Measurements from ENCODE around the gene USP10. TPM values are rescaled to one million over a fixed set of nuclear protein-coding genes. Genes with fewer than 3 reads are reported as not detected.

USP10 gene
- total RNA-seq, 1 experiment from 2014 or later: 203 TPM

DNA sequence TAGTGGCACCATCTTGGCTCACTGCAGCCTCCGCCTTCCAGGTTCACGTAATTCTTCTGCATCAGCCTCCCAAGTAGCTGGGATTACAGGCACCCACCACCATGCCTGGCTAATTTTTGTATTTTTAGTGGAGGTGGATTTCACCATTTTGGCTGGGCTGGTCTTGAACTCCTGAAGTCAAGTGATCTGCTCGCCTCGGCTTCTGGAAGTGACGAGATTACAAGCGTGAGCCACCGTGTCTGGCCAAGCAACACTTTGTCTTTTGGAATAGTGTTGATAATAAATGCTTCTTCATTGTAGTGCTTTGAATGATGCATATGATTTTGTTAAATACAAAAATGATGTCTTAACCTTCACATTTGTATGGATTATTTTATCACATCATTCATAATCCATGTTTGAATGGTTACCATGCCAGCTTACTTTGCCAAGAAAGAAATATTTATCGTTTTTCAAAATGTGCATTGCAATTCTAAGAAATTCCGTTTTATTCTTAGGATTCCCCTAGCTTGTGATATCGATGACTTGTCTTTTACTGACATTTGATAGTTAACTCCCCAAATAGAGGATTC, 29.1 kb downstream of the USP10 start:
- TF ChIP-seq, protein P1, sequence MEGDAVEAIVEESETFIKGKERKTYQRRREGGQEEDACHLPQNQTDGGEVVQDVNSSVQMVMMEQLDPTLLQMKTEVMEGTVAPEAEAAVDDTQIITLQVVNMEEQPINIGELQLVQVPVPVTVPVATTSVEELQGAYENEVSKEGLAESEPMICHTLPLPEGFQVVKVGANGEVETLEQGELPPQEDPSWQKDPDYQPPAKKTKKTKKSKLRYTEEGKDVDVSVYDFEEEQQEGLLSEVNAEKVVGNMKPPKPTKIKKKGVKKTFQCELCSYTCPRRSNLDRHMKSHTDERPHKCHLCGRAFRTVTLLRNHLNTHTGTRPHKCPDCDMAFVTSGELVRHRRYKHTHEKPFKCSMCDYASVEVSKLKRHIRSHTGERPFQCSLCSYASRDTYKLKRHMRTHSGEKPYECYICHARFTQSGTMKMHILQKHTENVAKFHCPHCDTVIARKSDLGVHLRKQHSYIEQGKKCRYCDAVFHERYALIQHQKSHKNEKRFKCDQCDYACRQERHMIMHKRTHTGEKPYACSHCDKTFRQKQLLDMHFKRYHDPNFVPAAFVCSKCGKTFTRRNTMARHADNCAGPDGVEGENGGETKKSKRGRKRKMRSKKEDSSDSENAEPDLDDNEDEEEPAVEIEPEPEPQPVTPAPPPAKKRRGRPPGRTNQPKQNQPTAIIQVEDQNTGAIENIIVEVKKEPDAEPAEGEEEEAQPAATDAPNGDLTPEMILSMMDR (conservative IDR thresholded peaks at IDR 0.05): no peak
- no peak overlapping the region for H3K18ac ChIP-seq (ENCODE audit: insufficient read length, low read depth, low read length)
- peaks cover 0 to 8% (median 0%) of the 10 kb centered on the region in 3 experiments; a peak in 4 of 7 replicates for H3K36me3 Mint-ChIP-seq (ENCODE audit: insufficient read depth in 1 of 3, low read depth in 3 of 3)
- no peak overlapping the region for H3K56ac ChIP-seq (ENCODE audit: insufficient read length, low read depth, low read length)
- no peak for DNase-seq
- peaks cover 35% of the 10 kb centered on the region; the same call in 1 of the 2 replicates for H3K79me2 ChIP-seq (ENCODE audit: insufficient read depth, low read length)
- peaks cover 15% of the 10 kb centered on the region; the same call in 1 of the 2 replicates for H3K4me1 ChIP-seq (ENCODE audit: insufficient read depth, low read length)
- H3K14ac ChIP-seq (ENCODE audit: insufficient read depth, low read length): no peak overlapping the region
- H4K20me1 ChIP-seq (ENCODE audit: control insufficient read depth, insufficient read depth, insufficient read length): no peaks in the 10 kb centered on the region
- no peak overlapping the region for H2BK12ac ChIP-seq (ENCODE audit: insufficient read length, low read depth, low read length)
- no peak overlapping the region for H4K8ac ChIP-seq (replicated peaks; ENCODE audit: insufficient read length, low read depth, low read length)
- no peak overlapping the region for H2AK5ac ChIP-seq (ENCODE audit: insufficient read length, low read length)
- no peak overlapping the region for H2BK120ac ChIP-seq (ENCODE audit: low read depth, low read length, poor library complexity, severe bottlenecking)
- peaks cover 8% of the 10 kb centered on the region for H3K79me1 ChIP-seq (ENCODE audit: insufficient read depth, low read depth, low read length, poor library complexity, severe bottlenecking)
- no peaks in the 10 kb centered on the region for H3K9me3 Mint-ChIP-seq
- no peaks in the 10 kb centered on the region for H3K9me3 ChIP-seq (ENCODE audit: control insufficient read depth, low read depth, low read length)
- H2BK15ac ChIP-seq (ENCODE audit: low read depth, low read length): no peak overlapping the region
- H3T11ph ChIP-seq (ENCODE audit: low read length): no peak overlapping the region
- no peak overlapping the region for H3K4me2 ChIP-seq (ENCODE audit: insufficient read depth, insufficient read length, low read length)
- H3K4me1 Mint-ChIP-seq: peaks cover 65 to 78% of the 10 kb centered on the region in 2 experiments
- no peak overlapping the region for H4K91ac ChIP-seq (ENCODE audit: insufficient read length, low read depth, low read length)
- H3K27me3 Mint-ChIP-seq (ENCODE audit: low read depth): no peaks in the 10 kb centered on the region
- no peaks in the 10 kb centered on the region for H3K23me2 ChIP-seq (ENCODE audit: insufficient read length, low read depth, low read length, poor library complexity, severe bottlenecking)
- no peak overlapping the region for H3K23ac ChIP-seq (ENCODE audit: insufficient read length, low read depth, low read length)
- no peak overlapping the region for H2BK5ac ChIP-seq (ENCODE audit: insufficient read length, low read length)
- no peak overlapping the region for H2BK20ac ChIP-seq (ENCODE audit: low read depth, low read length, poor library complexity, severe bottlenecking)
- peak overlapping the region in 2 of 3 experiments; percentile 68 to 93; a peak in 4 of 7 replicates for H3K27ac Mint-ChIP-seq
- H3K4me3 Mint-ChIP-seq: no peak overlapping the region
- H3K4ac ChIP-seq (ENCODE audit: low read depth, low read length): no peak overlapping the region
- WGBS (ENCODE audit: extremely low coverage, insufficient read length, low lambda C conversion rate): no CpG with 5 or more reads among the region's 10 CpGs
- H3K27me3 ChIP-seq (ENCODE audit: insufficient read depth, low read length): no peaks in the 10 kb centered on the region
- no peak overlapping the region for H2AFZ ChIP-seq (ENCODE audit: low read length)
- no peak overlapping the region for H3K27ac ChIP-seq (ENCODE audit: insufficient read length, low read depth, low read length)
- H4K5ac ChIP-seq (ENCODE audit: insufficient read length, low read depth, low read length): no peak overlapping the region
- H3K9ac ChIP-seq (ENCODE audit: extremely low read depth, insufficient read length, low read length): no peak overlapping the region

Data from H9 (cell line).